Measurements from ENCODE around the gene HOXB6. TPM values are rescaled to one million over a fixed set of nuclear protein-coding genes. Genes with fewer than 3 reads are reported as not detected.

The HOXB6 gene
- total and polyA plus RNA-seq, 7 experiments from 2014 or later = 0.34 TPM; not detected in 6

GRCh38 chr17:48597778-48598631, 6.8 kb downstream of the HOXB6 start:
- Histone ChIP-seq H3K9me3 (ENCODE audit: control insufficient read depth in 2 of 3, low read length in 3 of 3) (no peaks in the 10 kb centered on the region), H3K36me3 (ENCODE audit: control insufficient read depth in 2 of 3, insufficient read depth in 3 of 3, low read length in 3 of 3) (no peaks in the 10 kb centered on the region), H3K4me3 (ENCODE audit: low read length) (peak overlapping the region; percentile 53), H3K27me3 (ENCODE audit: control insufficient read depth in 2 of 2, insufficient read depth in 2 of 2, low read length in 2 of 2) (peaks cover 27 to 62% of the 10 kb centered on the region in 2 donors), H3K27ac (ENCODE audit: low read depth, low read length) (no peak overlapping the region), H3K4me1 (ENCODE audit: control insufficient read depth in 2 of 2, insufficient read depth in 2 of 2, low read length in 2 of 2) (peaks cover 31 to 33% of the 10 kb centered on the region in 2 donors)
- ATAC-seq = peak; percentile 54
- peaks cover 92 to 96% (median 93%) of the 10 kb centered on the region in 5 donors for H3K27me3 Mint-ChIP-seq
- peaks cover 0 to 3% (median 0%) of the 10 kb centered on the region in 5 donors for H3K36me3 Mint-ChIP-seq
- H3K27ac Mint-ChIP-seq = peak overlapping the region in 2 of 9 donors; percentile 60 to 62
- H3K4me3 Mint-ChIP-seq = peak overlapping the region; percentile 71 to 88 (median 82)
- DNase-seq = peak in 1 of 9 donors; percentile 60
- ChIA-PET CTCF (interaction anchor here (0.7 kb wide), 1 partner anchor 21 kb away, joined by 3 read pairs; no protein-coding TSS in a partner anchor), POLR2A (no interaction called here)
- peaks cover 28 to 52% (median 44%) of the 10 kb centered on the region in 7 donors for H3K4me1 Mint-ChIP-seq
- intact Hi-C loops (cut with micrococcal nuclease) = loop anchor here in 1 of 2 donors (10.0 kb wide), 1 partner anchor 423 kb away; no protein-coding TSS in a partner anchor
- no peaks in the 10 kb centered on the region for H3K9me3 Mint-ChIP-seq

GRCh38 chr17:48597528-48597777, 7.3 kb downstream of the HOXB6 start:
- peaks cover 27 to 62% of the 10 kb centered on the region in 2 donors for H3K27me3 ChIP-seq (ENCODE audit: control insufficient read depth in 2 of 2, insufficient read depth in 2 of 2, low read length in 2 of 2)
- H3K4me1 ChIP-seq (ENCODE audit: control insufficient read depth in 2 of 2, insufficient read depth in 2 of 2, low read length in 2 of 2) = peaks cover 36 to 38% of the 10 kb centered on the region in 2 donors
- ATAC-seq (peak; percentile 2), DNase-seq (no peak)
- intact Hi-C loops (cut with micrococcal nuclease) = loop anchor here in 1 of 2 donors (10.0 kb wide), 1 partner anchor 423 kb away; no protein-coding TSS in a partner anchor
- H3K27ac ChIP-seq (ENCODE audit: low read depth, low read length) = no peak overlapping the region
- ChIA-PET CTCF (no interaction called here), POLR2A (no interaction called here)
- Mint-ChIP-seq H3K36me3 (peaks cover 0 to 3% (median 0%) of the 10 kb centered on the region in 5 donors), H3K27me3 (peaks cover 92 to 96% (median 93%) of the 10 kb centered on the region in 5 donors), H3K27ac (peak overlapping the region in 2 of 9 donors; percentile 4 to 50), H3K4me3 (peak overlapping the region; percentile 71 to 88 (median 82)), H3K9me3 (no peaks in the 10 kb centered on the region), H3K4me1 (peaks cover 34 to 56% (median 47%) of the 10 kb centered on the region in 7 donors)
- H3K36me3 ChIP-seq (ENCODE audit: control insufficient read depth in 2 of 3, insufficient read depth in 3 of 3, low read length in 3 of 3) = no peaks in the 10 kb centered on the region
- peak overlapping the region; percentile 53 for H3K4me3 ChIP-seq (ENCODE audit: low read length)
- no peaks in the 10 kb centered on the region for H3K9me3 ChIP-seq (ENCODE audit: control insufficient read depth in 2 of 3, low read length in 3 of 3)

DNA sequence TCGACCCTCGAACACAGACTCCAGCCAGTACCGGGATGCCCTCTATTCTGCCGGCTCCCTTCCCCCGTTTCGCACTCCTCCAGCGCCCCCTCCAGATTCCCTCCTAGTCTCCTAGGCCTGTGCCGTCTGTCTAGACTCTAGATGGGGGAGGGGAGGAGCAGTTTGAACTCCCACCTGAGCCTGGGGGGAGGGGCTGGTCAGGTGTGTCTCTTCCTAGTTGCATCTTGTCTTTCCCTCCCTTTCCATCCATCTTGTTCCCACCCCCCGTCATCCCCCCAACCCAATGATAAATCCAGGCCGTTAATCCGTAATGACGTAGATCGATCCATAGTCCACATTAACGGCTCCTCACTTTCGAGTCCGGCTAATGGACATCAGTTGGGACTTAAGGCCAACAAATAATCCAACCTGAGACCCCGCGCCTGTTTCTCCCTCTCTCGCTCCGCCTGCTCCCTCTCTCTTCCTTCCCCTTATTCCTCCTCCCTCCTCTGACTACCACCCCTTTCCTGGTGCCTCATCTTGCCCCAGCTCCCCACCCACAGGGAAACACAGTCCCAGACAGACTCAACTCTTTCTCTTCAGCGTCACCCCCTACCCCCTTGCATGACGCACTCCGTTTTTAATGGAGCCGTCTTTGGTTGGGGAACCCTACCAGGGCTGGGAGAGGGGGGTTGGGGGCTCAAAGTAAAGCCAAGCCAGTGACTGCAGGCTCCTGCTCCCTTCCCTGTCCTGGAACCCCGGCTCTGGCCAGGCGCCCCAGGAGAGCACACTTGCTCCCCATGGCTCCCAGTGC, 7.9 kb downstream of the HOXB6 start:
- Histone ChIP-seq H3K4me1 (ENCODE audit: control insufficient read depth in 2 of 2, insufficient read depth in 2 of 2, low read length in 2 of 2) (peaks cover 37 to 40% of the 10 kb centered on the region in 2 donors), H3K27me3 (ENCODE audit: control insufficient read depth in 2 of 2, insufficient read depth in 2 of 2, low read length in 2 of 2) (peaks cover 24 to 62% of the 10 kb centered on the region in 2 donors), H3K27ac (ENCODE audit: low read depth, low read length) (no peak overlapping the region), H3K36me3 (ENCODE audit: control insufficient read depth in 2 of 3, insufficient read depth in 3 of 3, low read length in 3 of 3) (no peaks in the 10 kb centered on the region), H3K4me3 (ENCODE audit: low read length) (peak overlapping the region; percentile 53), H3K9me3 (ENCODE audit: control insufficient read depth in 2 of 3, low read length in 3 of 3) (no peaks in the 10 kb centered on the region)
- intact Hi-C loops (cut with micrococcal nuclease) = loop anchor here (1.0 to 10.0 kb wide), 2 partner anchors 333 to 422 kb away; no protein-coding TSS in a partner anchor
- H3K36me3 Mint-ChIP-seq = peaks cover 0 to 3% (median 0%) of the 10 kb centered on the region in 5 donors
- H3K27ac Mint-ChIP-seq = peak overlapping the region in 3 of 9 donors; percentile 31 to 46 (median 32)
- no peak for ATAC-seq
- POLR2A ChIA-PET = interaction anchor here (0.7 kb wide), 1 partner anchor 221 kb away, joined by 3 read pairs; no protein-coding TSS in a partner anchor
- no peaks in the 10 kb centered on the region for H3K9me3 Mint-ChIP-seq
- CTCF ChIA-PET = interaction anchor here (0.6 to 1.0 kb wide), 3 partner anchors 16 to 373 kb away, joined by 3 to 4 read pairs (median 3); no protein-coding TSS in a partner anchor
- H3K4me3 Mint-ChIP-seq = peak overlapping the region; percentile 71 to 90 (median 84)
- H3K27me3 Mint-ChIP-seq = peaks cover 92 to 97% (median 93%) of the 10 kb centered on the region in 5 donors
- no peak for DNase-seq
- peaks cover 34 to 60% (median 46%) of the 10 kb centered on the region in 7 donors for H3K4me1 Mint-ChIP-seq

DNA sequence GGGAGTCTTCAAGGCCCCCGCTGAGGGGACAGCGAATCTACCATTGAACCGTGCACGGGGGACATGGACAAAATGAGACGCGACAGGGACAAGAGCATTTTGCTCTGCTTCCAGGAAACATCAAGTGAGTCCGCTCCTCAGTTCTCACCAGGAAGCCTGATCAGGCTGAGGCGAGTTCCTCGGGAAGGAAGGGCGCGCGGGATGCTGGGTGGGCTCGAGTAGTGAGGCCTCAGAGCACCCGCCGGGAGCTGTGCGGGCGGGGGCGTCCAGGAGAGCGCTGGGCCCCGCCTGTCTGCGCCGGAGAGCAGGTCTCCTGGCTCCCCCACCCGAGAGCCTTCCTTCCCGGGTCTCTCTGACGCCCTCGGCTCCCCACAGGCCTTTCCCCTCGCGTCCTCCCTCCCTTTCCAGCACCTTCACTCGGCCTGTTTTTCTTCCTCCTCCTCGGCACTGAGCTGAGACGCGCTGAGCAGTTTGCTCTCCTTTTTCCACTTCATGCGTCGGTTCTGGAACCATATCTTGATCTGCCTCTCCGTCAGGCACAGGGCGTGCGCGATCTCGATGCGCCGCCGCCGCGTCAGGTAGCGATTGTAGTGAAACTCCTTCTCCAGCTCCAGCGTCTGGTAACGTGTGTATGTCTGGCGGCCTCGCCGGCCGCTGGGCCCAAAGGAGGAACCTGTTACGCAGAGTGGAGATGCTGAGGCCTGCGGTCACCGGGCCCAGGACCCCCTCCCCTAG, 8.6 kb downstream of the HOXB6 start:
- ChIA-PET POLR2A (interaction anchor here (0.5 to 0.7 kb wide), 2 partner anchors 52 to 221 kb away, joined by 3 read pairs; no protein-coding TSS in a partner anchor), CTCF (interaction anchor here (0.6 to 4.6 kb wide), 5 partner anchors 17 to 372 kb away, joined by 3 to 47 read pairs (median 3); no protein-coding TSS in a partner anchor)
- Histone ChIP-seq H3K27me3 (ENCODE audit: control insufficient read depth in 2 of 2, insufficient read depth in 2 of 2, low read length in 2 of 2) (peaks cover 18 to 60% of the 10 kb centered on the region in 2 donors), H3K4me3 (ENCODE audit: low read length) (peak overlapping the region; percentile 35), H3K27ac (ENCODE audit: low read depth, low read length) (no peak overlapping the region), H3K36me3 (ENCODE audit: control insufficient read depth in 2 of 3, insufficient read depth in 3 of 3, low read length in 3 of 3) (no peaks in the 10 kb centered on the region), H3K9me3 (ENCODE audit: control insufficient read depth in 2 of 3, low read length in 3 of 3) (no peaks in the 10 kb centered on the region), H3K4me1 (ENCODE audit: control insufficient read depth in 2 of 2, insufficient read depth in 2 of 2, low read length in 2 of 2) (peaks cover 37 to 40% of the 10 kb centered on the region in 2 donors)
- DNase-seq (peak in 1 of 9 donors; percentile 51), ATAC-seq (no peak)
- peak overlapping the region in 3 of 9 donors; percentile 31 to 46 (median 32) for H3K27ac Mint-ChIP-seq
- peaks cover 0 to 3% (median 0%) of the 10 kb centered on the region in 5 donors for H3K36me3 Mint-ChIP-seq
- intact Hi-C loops (cut with micrococcal nuclease) = loop anchor here (1.0 to 10.0 kb wide), 2 partner anchors 332 to 421 kb away; no protein-coding TSS in a partner anchor
- H3K4me3 Mint-ChIP-seq = peak overlapping the region; percentile 45 to 90 (median 82)
- peaks cover 34 to 68% (median 45%) of the 10 kb centered on the region in 7 donors for H3K4me1 Mint-ChIP-seq
- peaks cover 92 to 97% (median 93%) of the 10 kb centered on the region in 5 donors for H3K27me3 Mint-ChIP-seq
- no peaks in the 10 kb centered on the region for H3K9me3 Mint-ChIP-seq

GRCh38 chr17:48595278-48595999, 9.3 kb downstream of the HOXB6 start:
- no peak for ATAC-seq
- DNase-seq = no peak
- H3K4me3 Mint-ChIP-seq = peak overlapping the region in 9 of 10 donors; percentile 24 to 85 (median 50)
- peaks cover 91 to 97% (median 93%) of the 10 kb centered on the region in 5 donors for H3K27me3 Mint-ChIP-seq
- no peak overlapping the region for H3K27ac ChIP-seq (ENCODE audit: low read depth, low read length)
- peaks cover 0 to 4% (median 0%) of the 10 kb centered on the region in 5 donors for H3K36me3 Mint-ChIP-seq
- H3K4me1 ChIP-seq (ENCODE audit: control insufficient read depth in 2 of 2, insufficient read depth in 2 of 2, low read length in 2 of 2) = peaks cover 37 to 40% of the 10 kb centered on the region in 2 donors
- H3K36me3 ChIP-seq (ENCODE audit: control insufficient read depth in 2 of 3, insufficient read depth in 3 of 3, low read length in 3 of 3) = no peaks in the 10 kb centered on the region
- no peak overlapping the region for H3K27ac Mint-ChIP-seq
- H3K4me1 Mint-ChIP-seq = peaks cover 34 to 68% (median 45%) of the 10 kb centered on the region in 7 donors
- H3K4me3 ChIP-seq (ENCODE audit: low read length) = no peak overlapping the region
- ChIA-PET POLR2A (interaction anchor here (0.5 to 1.0 kb wide), 3 partner anchors 51 to 286 kb away, joined by 3 read pairs; no protein-coding TSS in a partner anchor), CTCF (interaction anchor here (0.8 to 4.6 kb wide), 3 partner anchors 257 to 287 kb away, joined by 3 to 47 read pairs (median 3); no protein-coding TSS in a partner anchor)
- no peaks in the 10 kb centered on the region for H3K9me3 ChIP-seq (ENCODE audit: control insufficient read depth in 2 of 3, low read length in 3 of 3)
- peaks cover 14 to 62% of the 10 kb centered on the region in 2 donors for H3K27me3 ChIP-seq (ENCODE audit: control insufficient read depth in 2 of 2, insufficient read depth in 2 of 2, low read length in 2 of 2)
- H3K9me3 Mint-ChIP-seq = no peaks in the 10 kb centered on the region
- intact Hi-C loops (cut with micrococcal nuclease) = loop anchor here in 1 of 2 donors (10.0 kb wide), 1 partner anchor 421 kb away; no protein-coding TSS in a partner anchor
